ENCODE data around the gene ZMAT1.

Gene ZMAT1

DNA sequence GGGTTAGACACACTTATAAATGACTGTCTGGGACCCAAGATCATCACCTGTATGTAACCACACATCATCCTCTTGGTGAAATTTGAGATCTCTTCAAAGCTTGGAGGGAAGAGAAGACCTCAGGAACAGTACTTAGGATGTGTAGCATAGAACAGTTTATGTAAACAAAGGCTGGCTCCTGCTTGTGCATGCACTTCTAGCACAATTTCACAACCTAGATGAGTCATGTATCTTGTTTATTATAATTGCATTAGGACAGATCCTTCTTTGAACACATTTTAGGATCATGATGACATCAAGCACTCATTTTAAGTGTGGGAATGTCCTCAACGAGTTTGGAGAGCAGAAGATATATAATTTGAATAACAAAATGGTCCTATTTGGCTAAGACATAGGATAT lies 26.3 kb upstream of the ZMAT1 start:
- DNase-seq (ENCODE audit: low spot score): no peak
- H3K4ac ChIP-seq (ENCODE audit: low read length): no peak overlapping the region
- H3K79me1 ChIP-seq (ENCODE audit: low read depth, low read length): no peaks in the 10 kb centered on the region
- no peak overlapping the region for H2BK12ac ChIP-seq (ENCODE audit: low read length)
- no peak overlapping the region for H3K27ac ChIP-seq (replicated peaks; ENCODE audit: low read length)
- H3K36me3 ChIP-seq (replicated peaks in 1 of 2; ENCODE audit: control insufficient read depth in 2 of 2, insufficient read depth in 2 of 2, low read length in 2 of 2): no peaks in the 10 kb centered on the region
- no peak overlapping the region for H2BK5ac ChIP-seq (ENCODE audit: low read length)
- H2BK120ac ChIP-seq (ENCODE audit: low read depth, low read length): no peak overlapping the region
- no peaks in the 10 kb centered on the region for H3K9me3 ChIP-seq (replicated peaks in 1 of 2; ENCODE audit: control insufficient read depth in 2 of 2, insufficient read depth in 1 of 2, low read depth in 1 of 2, low read length in 2 of 2)
- H2AFZ ChIP-seq (ENCODE audit: low read length): no peak overlapping the region
- H4K91ac ChIP-seq (ENCODE audit: low read depth, low read length, poor library complexity): no peak overlapping the region
- no peaks in the 10 kb centered on the region for H3K4me1 ChIP-seq (ENCODE audit: control insufficient read depth in 2 of 2, insufficient read depth in 1 of 2, low read depth in 1 of 2, low read length in 2 of 2)
- H3K23ac ChIP-seq (ENCODE audit: low read depth, low read length, poor library complexity): no peak overlapping the region
- H3K27me3 ChIP-seq (ENCODE audit: control insufficient read depth in 3 of 3, insufficient read depth in 3 of 3, low read depth in 1 of 3, low read length in 3 of 3): peaks cover 0 to 16% (median 0%) of the 10 kb centered on the region in 3 experiments
- H3K4me2 ChIP-seq (ENCODE audit: insufficient read depth, low read length, poor library complexity, severe bottlenecking): no peak overlapping the region
- no peak overlapping the region for H3K18ac ChIP-seq (ENCODE audit: low read length)
- H2AK5ac ChIP-seq (ENCODE audit: low read depth, low read length): no peak overlapping the region
- H3K9ac ChIP-seq (ENCODE audit: low read depth, low read length, poor library complexity): no peak overlapping the region
- no CpG with 5 or more reads among the region's 1 CpG for WGBS, 2 donors (ENCODE audit: extremely low coverage in 2 of 2, insufficient read length in 2 of 2, insufficient replicate concordance in 1 of 2)
- no peak overlapping the region for H3K14ac ChIP-seq (ENCODE audit: low read length)
- no peak overlapping the region for H4K8ac ChIP-seq (ENCODE audit: low read depth, low read length)
- H2BK15ac ChIP-seq (ENCODE audit: low read length): no peak overlapping the region
- H3K4me3 ChIP-seq (ENCODE audit: low read length in 2 of 2): no peak overlapping the region

DNA sequence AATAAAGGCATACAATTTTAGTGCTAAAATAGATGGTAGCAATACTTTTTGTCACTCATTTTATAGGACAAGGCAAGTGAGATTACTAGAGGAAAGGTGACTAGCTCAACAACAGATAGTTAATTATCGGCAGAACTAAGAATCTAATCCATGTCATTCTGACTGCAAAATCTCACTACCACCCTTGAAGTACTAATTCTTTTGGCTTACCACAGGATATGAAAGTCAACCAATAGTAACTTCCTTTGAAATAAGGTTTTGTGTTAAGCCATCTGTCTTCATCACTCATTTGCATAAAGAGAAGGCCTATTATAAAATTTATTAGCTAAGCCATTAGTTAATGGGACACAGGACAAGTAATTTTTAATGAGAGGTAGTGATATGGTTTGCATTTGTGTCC lies 25.3 kb upstream of the ZMAT1 start:
- H3K14ac ChIP-seq (ENCODE audit: low read length): no peak overlapping the region
- no peak overlapping the region for H2BK5ac ChIP-seq (ENCODE audit: low read length)
- no peaks in the 10 kb centered on the region for H3K9me3 ChIP-seq (replicated peaks in 1 of 2; ENCODE audit: control insufficient read depth in 2 of 2, insufficient read depth in 1 of 2, low read depth in 1 of 2, low read length in 2 of 2)
- peaks cover 0 to 16% (median 0%) of the 10 kb centered on the region in 3 experiments for H3K27me3 ChIP-seq (ENCODE audit: control insufficient read depth in 3 of 3, insufficient read depth in 3 of 3, low read depth in 1 of 3, low read length in 3 of 3)
- no peak for DNase-seq (ENCODE audit: low spot score)
- no peak overlapping the region for H3K27ac ChIP-seq (replicated peaks; ENCODE audit: low read length)
- H4K91ac ChIP-seq (ENCODE audit: low read depth, low read length, poor library complexity): no peak overlapping the region
- no peak overlapping the region for H3K4me2 ChIP-seq (ENCODE audit: insufficient read depth, low read length, poor library complexity, severe bottlenecking)
- WGBS, 2 donors (ENCODE audit: extremely low coverage in 2 of 2, insufficient read length in 2 of 2, insufficient replicate concordance in 1 of 2): no CpG with 5 or more reads among the region's 1 CpG
- H3K4me1 ChIP-seq (ENCODE audit: control insufficient read depth in 2 of 2, insufficient read depth in 1 of 2, low read depth in 1 of 2, low read length in 2 of 2): no peaks in the 10 kb centered on the region
- no peak overlapping the region for H3K4ac ChIP-seq (ENCODE audit: low read length)
- H3K9ac ChIP-seq (ENCODE audit: low read depth, low read length, poor library complexity): no peak overlapping the region
- H2AK5ac ChIP-seq (ENCODE audit: low read depth, low read length): no peak overlapping the region
- H3K4me3 ChIP-seq (ENCODE audit: low read length in 2 of 2): no peak overlapping the region
- no peak overlapping the region for H3K18ac ChIP-seq (ENCODE audit: low read length)
- H2BK12ac ChIP-seq (ENCODE audit: low read length): no peak overlapping the region
- H2BK15ac ChIP-seq (ENCODE audit: low read length): no peak overlapping the region
- no peak overlapping the region for H2AFZ ChIP-seq (ENCODE audit: low read length)
- no peak overlapping the region for H2BK120ac ChIP-seq (ENCODE audit: low read depth, low read length)
- H4K8ac ChIP-seq (ENCODE audit: low read depth, low read length): no peak overlapping the region
- H3K23ac ChIP-seq (ENCODE audit: low read depth, low read length, poor library complexity): no peak overlapping the region
- no peaks in the 10 kb centered on the region for H3K79me1 ChIP-seq (ENCODE audit: low read depth, low read length)
- no peaks in the 10 kb centered on the region for H3K36me3 ChIP-seq (replicated peaks in 1 of 2; ENCODE audit: control insufficient read depth in 2 of 2, insufficient read depth in 2 of 2, low read length in 2 of 2)

DNA sequence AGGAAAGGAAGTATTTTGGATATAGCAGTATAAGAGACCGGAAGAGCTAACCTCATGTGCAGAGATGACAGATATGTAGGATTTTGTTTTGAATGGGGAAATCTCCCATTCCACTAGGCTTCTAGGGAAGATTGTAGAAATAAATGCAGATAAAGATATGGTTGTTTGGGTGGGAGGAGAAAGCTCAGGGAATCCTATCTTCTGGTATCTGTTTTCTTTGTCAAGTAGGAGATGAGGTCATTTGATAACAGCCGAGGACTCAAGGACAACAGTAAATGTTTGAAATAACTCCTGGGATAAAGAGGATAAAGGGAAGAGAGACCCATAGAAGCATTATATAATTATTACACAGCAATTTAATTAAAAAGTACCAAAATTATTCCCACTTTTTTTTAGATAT lies 24.7 kb upstream of the ZMAT1 start:
- Histone ChIP-seq H3K14ac (ENCODE audit: low read length) (no peak overlapping the region), H2BK120ac (ENCODE audit: low read depth, low read length) (no peak overlapping the region), H4K8ac (ENCODE audit: low read depth, low read length) (no peak overlapping the region), H2AK5ac (ENCODE audit: low read depth, low read length) (no peak overlapping the region), H3K4me2 (ENCODE audit: insufficient read depth, low read length, poor library complexity, severe bottlenecking) (no peak overlapping the region), H3K9me3 (replicated peaks in 1 of 2; ENCODE audit: control insufficient read depth in 2 of 2, insufficient read depth in 1 of 2, low read depth in 1 of 2, low read length in 2 of 2) (no peaks in the 10 kb centered on the region), H2BK5ac (ENCODE audit: low read length) (no peak overlapping the region), H3K4me1 (ENCODE audit: control insufficient read depth in 2 of 2, insufficient read depth in 1 of 2, low read depth in 1 of 2, low read length in 2 of 2) (no peaks in the 10 kb centered on the region), H3K9ac (ENCODE audit: low read depth, low read length, poor library complexity) (no peak overlapping the region), H3K18ac (ENCODE audit: low read length) (no peak overlapping the region), H3K27me3 (ENCODE audit: control insufficient read depth in 3 of 3, insufficient read depth in 3 of 3, low read depth in 1 of 3, low read length in 3 of 3) (peaks cover 0 to 16% (median 0%) of the 10 kb centered on the region in 3 experiments), H3K36me3 (replicated peaks in 1 of 2; ENCODE audit: control insufficient read depth in 2 of 2, insufficient read depth in 2 of 2, low read length in 2 of 2) (no peaks in the 10 kb centered on the region), H3K79me1 (ENCODE audit: low read depth, low read length) (no peaks in the 10 kb centered on the region), H2AFZ (ENCODE audit: low read length) (no peak overlapping the region), H3K23ac (ENCODE audit: low read depth, low read length, poor library complexity) (no peak overlapping the region), H2BK15ac (ENCODE audit: low read length) (no peak overlapping the region), H3K27ac (replicated peaks; ENCODE audit: low read length) (no peak overlapping the region), H2BK12ac (ENCODE audit: low read length) (no peak overlapping the region), H3K4me3 (ENCODE audit: low read length in 2 of 2) (no peak overlapping the region), H3K4ac (ENCODE audit: low read length) (no peak overlapping the region), H4K91ac (ENCODE audit: low read depth, low read length, poor library complexity) (no peak overlapping the region)
- WGBS, 2 donors (ENCODE audit: extremely low coverage in 2 of 2, insufficient read length in 2 of 2, insufficient replicate concordance in 1 of 2): no CpG with 5 or more reads among the region's 2 CpGs
- no peak for DNase-seq (ENCODE audit: low spot score)

DNA sequence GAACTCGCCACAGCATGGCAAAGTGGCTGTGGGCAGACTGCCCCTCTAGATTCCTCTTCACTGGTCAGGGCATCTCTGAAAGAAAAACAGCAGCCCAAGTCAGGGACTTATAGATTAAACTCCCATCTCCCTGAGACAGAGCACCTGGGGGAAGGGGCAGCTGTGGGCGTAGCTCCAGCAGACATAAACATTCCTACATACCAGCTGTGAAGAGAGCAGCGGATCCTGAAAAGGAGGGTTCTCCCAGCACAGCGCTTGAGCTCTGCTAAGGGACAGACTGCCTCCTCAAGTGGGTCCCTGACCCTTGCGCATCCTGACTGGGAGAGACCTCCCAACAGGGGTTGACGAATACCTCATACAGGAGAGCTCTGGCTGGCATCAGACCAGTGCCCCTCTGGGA lies 18.8 kb upstream of the ZMAT1 start:
- Histone ChIP-seq H2BK120ac (ENCODE audit: low read depth, low read length) (no peak overlapping the region), H3K27me3 (ENCODE audit: control insufficient read depth in 3 of 3, insufficient read depth in 3 of 3, low read depth in 1 of 3, low read length in 3 of 3) (no peaks in the 10 kb centered on the region), H3K79me1 (ENCODE audit: low read depth, low read length) (no peaks in the 10 kb centered on the region), H2BK5ac (ENCODE audit: low read length) (no peak overlapping the region), H3K4me3 (ENCODE audit: low read length in 2 of 2) (no peak overlapping the region), H2BK12ac (ENCODE audit: low read length) (no peak overlapping the region), H3K23ac (ENCODE audit: low read depth, low read length, poor library complexity) (no peak overlapping the region), H3K9me3 (replicated peaks in 1 of 2; ENCODE audit: control insufficient read depth in 2 of 2, insufficient read depth in 1 of 2, low read depth in 1 of 2, low read length in 2 of 2) (no peaks in the 10 kb centered on the region), H3K4ac (ENCODE audit: low read length) (no peak overlapping the region), H3K27ac (replicated peaks; ENCODE audit: low read length) (no peak overlapping the region), H2AK5ac (ENCODE audit: low read depth, low read length) (no peak overlapping the region), H3K14ac (ENCODE audit: low read length) (no peak overlapping the region), H4K8ac (ENCODE audit: low read depth, low read length) (no peak overlapping the region), H2BK15ac (ENCODE audit: low read length) (no peak overlapping the region), H2AFZ (ENCODE audit: low read length) (no peak overlapping the region), H3K4me2 (ENCODE audit: insufficient read depth, low read length, poor library complexity, severe bottlenecking) (no peak overlapping the region), H3K9ac (ENCODE audit: low read depth, low read length, poor library complexity) (no peak overlapping the region), H3K18ac (ENCODE audit: low read length) (no peak overlapping the region), H4K91ac (ENCODE audit: low read depth, low read length, poor library complexity) (no peak overlapping the region), H3K4me1 (ENCODE audit: control insufficient read depth in 2 of 2, insufficient read depth in 1 of 2, low read depth in 1 of 2, low read length in 2 of 2) (no peaks in the 10 kb centered on the region), H3K36me3 (replicated peaks in 1 of 2; ENCODE audit: control insufficient read depth in 2 of 2, insufficient read depth in 2 of 2, low read length in 2 of 2) (no peaks in the 10 kb centered on the region)
- DNase-seq (ENCODE audit: low spot score): no peak
- no CpG with 5 or more reads among the region's 6 CpGs for WGBS, 2 donors (ENCODE audit: extremely low coverage in 2 of 2, insufficient read length in 2 of 2, insufficient replicate concordance in 1 of 2)
